Measurements from ENCODE around the gene VWA8. TPM values are rescaled to one million over a fixed set of nuclear protein-coding genes. Genes with fewer than 3 reads are reported as not detected.
A peak's percentile ranks its signal among the peaks of the same experiment; 100 is the strongest.

Gene VWA8
- polyA plus RNA-seq, 1 experiment, result 12.4 TPM

DNA sequence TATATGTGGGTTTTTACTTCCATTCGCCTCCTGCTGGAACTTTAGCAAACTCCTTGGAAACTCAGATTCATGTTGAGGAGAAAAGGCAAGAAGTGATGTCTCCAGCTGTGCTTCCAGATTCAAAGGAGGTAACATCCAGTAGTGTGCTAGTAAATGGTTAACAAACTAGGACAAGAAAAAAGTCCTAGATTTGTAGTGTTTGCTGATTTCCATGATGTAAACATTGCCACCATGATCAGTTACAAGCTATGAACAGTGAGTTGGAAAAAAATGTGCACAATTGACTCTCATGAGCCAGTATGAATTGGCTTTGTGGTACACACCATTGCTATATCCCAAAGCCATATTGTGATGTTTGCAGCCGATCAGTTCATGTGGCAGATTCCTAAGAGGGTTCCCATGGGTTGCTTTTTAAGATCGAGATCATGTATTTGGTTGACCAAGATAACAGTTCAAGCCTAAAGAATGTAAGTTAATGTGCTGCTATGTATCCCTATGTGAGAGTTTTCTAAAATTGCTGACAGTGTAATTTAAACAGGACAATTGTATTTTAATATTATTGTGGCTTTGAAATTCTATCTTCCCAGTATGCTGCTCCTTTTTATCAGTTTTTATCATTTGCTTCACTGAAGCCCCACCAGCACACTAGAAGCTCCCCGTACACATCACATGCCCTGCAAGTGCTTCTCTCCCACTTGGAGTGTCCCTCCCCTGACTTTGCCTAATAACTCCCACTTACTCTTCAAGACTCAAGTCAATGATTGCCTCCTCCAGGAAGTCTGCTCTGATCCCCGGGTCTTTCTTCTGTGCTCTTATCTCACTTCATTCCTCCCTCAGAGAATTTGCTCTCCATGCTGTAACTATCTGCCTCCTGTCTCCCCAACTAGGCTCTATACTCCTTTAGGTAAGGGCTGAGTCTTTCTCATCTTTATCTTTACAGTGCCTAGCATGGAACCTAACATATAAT is 355.3 kb downstream of the VWA8 start:
- H3K9me3 ChIP-seq (ENCODE audit: control insufficient read depth, insufficient read depth, low read length), result no peaks in the 10 kb centered on the region
- POLR2A ChIA-PET, result no interaction called here
- no peak overlapping the region for H3K27ac ChIP-seq (ENCODE audit: low read depth, low read length)
- H3K4me3 ChIP-seq (ENCODE audit: low read depth, low read length), result no peak overlapping the region
- TF ChIP-seq, protein P1, sequence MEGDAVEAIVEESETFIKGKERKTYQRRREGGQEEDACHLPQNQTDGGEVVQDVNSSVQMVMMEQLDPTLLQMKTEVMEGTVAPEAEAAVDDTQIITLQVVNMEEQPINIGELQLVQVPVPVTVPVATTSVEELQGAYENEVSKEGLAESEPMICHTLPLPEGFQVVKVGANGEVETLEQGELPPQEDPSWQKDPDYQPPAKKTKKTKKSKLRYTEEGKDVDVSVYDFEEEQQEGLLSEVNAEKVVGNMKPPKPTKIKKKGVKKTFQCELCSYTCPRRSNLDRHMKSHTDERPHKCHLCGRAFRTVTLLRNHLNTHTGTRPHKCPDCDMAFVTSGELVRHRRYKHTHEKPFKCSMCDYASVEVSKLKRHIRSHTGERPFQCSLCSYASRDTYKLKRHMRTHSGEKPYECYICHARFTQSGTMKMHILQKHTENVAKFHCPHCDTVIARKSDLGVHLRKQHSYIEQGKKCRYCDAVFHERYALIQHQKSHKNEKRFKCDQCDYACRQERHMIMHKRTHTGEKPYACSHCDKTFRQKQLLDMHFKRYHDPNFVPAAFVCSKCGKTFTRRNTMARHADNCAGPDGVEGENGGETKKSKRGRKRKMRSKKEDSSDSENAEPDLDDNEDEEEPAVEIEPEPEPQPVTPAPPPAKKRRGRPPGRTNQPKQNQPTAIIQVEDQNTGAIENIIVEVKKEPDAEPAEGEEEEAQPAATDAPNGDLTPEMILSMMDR (IDR thresholded peaks at IDR 0.05; ENCODE audit: low read depth, low read length), result 0 out of 2 replicates have a peak, but pooled peaks have one; percentile 22
- no peaks in the 10 kb centered on the region for H3K27me3 ChIP-seq (ENCODE audit: control insufficient read depth, insufficient read depth, low read length)
- CTCF ChIA-PET, result no interaction called here
- no peak for DNase-seq (ENCODE audit: low read depth, low spot score)

DNA sequence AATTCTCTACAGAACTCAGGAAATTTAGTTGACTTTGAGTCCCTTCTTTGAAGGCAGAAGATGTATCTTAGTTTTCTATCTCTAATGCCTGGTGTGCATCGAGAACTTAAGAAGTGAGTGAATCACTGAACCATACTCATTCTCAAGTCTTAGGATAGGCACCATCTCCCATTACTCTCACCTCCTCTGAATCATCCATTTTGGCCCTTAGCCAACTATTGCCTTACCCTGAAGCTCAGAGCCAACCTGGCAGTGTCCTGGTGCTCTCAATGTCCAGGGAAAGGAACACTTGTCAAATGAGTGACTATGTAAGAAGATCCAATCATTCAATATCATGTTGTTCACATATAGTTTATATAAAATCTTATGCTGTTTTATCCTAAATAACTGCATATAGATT is 357.0 kb downstream of the VWA8 start:
- no peak for DNase-seq (ENCODE audit: low read depth, low spot score)
- CTCF ChIA-PET, result no interaction called here

DNA sequence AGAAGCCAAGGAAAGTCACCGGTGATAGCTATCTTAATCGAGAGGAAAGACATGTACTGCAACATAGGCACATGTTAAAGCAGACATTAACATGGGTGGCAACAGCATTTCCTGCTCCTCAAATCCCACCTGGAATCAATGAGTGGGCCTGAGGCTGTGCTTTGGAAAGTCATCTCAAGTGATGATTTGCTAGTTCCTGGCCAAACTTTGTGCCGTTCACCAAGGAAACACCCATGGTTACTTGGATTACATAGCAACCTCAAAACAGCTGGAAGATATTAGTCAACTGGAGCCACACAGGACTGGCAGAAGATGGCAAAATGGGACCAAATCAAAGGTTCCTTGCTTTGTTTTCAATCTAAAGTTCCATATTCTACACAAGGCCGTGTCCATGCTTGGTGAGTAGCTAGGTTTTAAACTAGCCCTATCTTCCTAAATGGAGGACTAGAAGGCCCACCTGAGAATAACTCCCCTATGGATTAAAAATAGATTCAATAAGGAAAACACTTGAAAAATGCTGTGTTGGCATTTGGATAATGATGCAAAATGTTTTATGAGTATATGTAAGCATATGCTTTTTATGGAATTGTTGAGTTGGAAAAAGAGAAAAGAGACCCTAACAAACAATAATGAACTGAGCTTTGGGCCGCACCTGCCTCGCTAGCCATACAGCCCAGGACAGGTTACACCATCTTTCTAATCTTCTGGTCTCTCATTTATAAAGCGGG is 359.0 kb downstream of the VWA8 start:
- no peak overlapping the region for H3K27ac ChIP-seq (ENCODE audit: low read depth, low read length)
- H3K9me3 ChIP-seq (ENCODE audit: control insufficient read depth, insufficient read depth, low read length), result no peaks in the 10 kb centered on the region
- ChIA-PET CTCF (no interaction called here), POLR2A (no interaction called here)
- H3K4me3 ChIP-seq (ENCODE audit: low read depth, low read length), result no peak overlapping the region
- TF ChIP-seq, protein P1 (IDR thresholded peaks at IDR 0.05; ENCODE audit: low read depth, low read length), result no peak
- no peak for DNase-seq (ENCODE audit: low read depth, low spot score)
- H3K27me3 ChIP-seq (ENCODE audit: control insufficient read depth, insufficient read depth, low read length), result no peaks in the 10 kb centered on the region

More for the DNA sequence above, 357.0 kb downstream of the VWA8 start:
- TF ChIP-seq, protein P1 (IDR thresholded peaks at IDR 0.05; ENCODE audit: low read depth, low read length), result no peak
- Histone ChIP-seq H3K27ac (ENCODE audit: low read depth, low read length) (no peak overlapping the region), H3K9me3 (ENCODE audit: control insufficient read depth, insufficient read depth, low read length) (no peaks in the 10 kb centered on the region), H3K27me3 (ENCODE audit: control insufficient read depth, insufficient read depth, low read length) (no peaks in the 10 kb centered on the region), H3K4me3 (ENCODE audit: low read depth, low read length) (no peak overlapping the region)
- POLR2A ChIA-PET, result no interaction called here

DNA sequence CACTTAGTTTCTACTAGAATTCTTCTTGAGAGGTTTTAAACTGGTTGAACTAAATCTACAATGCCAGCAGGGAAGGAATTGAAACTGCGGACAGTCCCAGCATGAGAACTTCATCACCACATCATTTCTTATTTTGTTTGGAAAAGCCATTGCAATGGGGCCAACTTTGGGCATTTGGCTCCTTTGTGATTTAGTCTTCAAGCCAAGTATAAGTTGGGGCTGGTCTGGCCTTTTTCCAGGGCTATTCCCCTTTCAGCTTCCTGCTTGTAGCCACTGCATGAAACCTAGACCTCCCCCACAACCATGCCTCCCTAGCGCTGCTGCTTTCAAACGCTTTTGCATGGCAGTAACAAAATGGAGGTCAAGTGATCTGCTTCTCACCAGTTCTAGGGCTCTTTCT is 361.3 kb downstream of the VWA8 start:
- Histone ChIP-seq H3K27me3 (ENCODE audit: control insufficient read depth, insufficient read depth, low read length) (no peaks in the 10 kb centered on the region), H3K9me3 (ENCODE audit: control insufficient read depth, insufficient read depth, low read length) (no peaks in the 10 kb centered on the region), H3K27ac (ENCODE audit: low read depth, low read length) (no peak overlapping the region), H3K4me3 (ENCODE audit: low read depth, low read length) (no peak overlapping the region)
- CTCF ChIA-PET, result no interaction called here
- no peak for DNase-seq (ENCODE audit: low read depth, low spot score)
- TF ChIP-seq, protein P1 (IDR thresholded peaks at IDR 0.05; ENCODE audit: low read depth, low read length), result no peak
- POLR2A ChIA-PET, result no interaction called here
